HG03066 (cell line): ENCODE data around the gene MAN2C1.
A peak's percentile ranks its signal among the peaks of the same experiment; 100 is the strongest.
"Not testable (repeated sequence)": the region's sequence is repeated elsewhere in the genome, so short reads cannot be mapped to it uniquely, and the experiment has no call there.

Source experiments
- ATAC-seq: cut with Tn5 transposase; IDR thresholded peaks from one replicate; pipeline ENCODE4 v1.9.1; 2021; ENCODE audit warnings: low read depth; ENCODE audit not compliant: unreplicated experiment

The MAN2C1 gene

DNA sequence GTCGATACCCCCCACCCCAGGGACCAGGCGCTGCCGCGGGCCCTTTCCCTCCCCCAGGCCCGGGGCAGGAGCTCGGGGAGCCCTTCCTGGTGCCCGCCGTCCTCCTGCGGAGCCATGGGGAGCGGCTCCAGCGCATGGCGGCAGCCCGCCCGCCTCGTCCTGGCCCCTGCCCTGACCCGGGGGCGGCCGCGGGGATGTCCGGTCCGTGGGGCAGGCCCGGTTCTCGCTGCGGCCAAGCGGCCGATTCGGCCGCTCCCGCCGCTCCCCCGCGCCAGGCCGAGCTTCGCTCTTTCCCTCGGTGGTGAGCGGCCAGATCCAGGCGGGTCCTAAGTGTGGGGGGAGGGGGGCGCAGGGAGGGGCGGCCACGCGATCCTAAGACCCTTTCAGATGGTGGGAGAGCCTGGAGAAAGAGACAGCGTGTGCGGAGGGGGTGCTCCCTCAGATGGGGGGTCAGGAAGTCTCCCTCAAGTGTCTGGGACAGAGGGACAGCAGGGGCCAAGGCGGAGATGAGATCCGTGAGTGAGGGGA, 20.3 kb downstream of the MAN2C1 start:
- ATAC-seq = no peak

DNA sequence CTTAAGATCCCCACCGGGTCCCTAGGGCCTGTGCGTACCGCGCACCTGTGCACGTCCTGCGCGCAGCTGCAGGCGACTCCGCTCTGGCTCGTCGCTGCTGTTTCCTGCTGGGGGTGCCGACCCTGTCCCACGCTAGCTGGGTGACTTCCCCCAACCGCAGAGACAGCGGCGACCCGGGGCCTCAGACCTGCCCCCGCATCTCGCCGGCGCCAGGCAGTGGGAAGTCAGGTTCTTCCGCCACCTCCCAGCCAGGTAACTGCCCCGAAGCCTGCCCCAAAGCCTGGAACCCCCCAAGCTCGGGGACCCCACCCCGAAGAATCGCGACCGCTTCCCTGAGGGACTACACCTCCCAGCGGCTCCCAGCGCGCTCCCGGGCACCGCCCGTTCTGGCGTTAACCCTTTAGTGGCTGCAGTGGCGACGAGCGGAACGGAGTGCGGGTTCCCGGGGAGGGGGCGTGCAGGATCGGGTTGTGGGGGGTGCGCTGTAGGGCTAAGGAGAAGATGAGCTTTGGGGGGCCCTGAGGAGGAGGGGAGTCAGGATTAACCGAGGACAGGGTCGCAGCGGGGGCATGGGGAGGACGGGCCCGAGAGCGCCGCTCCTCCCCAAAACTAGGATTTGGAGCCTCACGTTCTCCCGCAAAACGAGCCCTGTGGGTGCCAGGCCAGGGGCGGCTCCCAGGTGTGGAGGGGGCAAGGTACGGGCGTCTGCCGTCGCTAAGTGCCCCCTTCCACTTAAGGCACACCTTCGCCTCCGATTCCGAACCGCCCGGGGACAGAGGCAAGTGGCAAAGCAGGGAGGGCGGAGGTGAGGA, 21.0 kb downstream of the MAN2C1 start:
- peak; percentile 42 for ATAC-seq

DNA sequence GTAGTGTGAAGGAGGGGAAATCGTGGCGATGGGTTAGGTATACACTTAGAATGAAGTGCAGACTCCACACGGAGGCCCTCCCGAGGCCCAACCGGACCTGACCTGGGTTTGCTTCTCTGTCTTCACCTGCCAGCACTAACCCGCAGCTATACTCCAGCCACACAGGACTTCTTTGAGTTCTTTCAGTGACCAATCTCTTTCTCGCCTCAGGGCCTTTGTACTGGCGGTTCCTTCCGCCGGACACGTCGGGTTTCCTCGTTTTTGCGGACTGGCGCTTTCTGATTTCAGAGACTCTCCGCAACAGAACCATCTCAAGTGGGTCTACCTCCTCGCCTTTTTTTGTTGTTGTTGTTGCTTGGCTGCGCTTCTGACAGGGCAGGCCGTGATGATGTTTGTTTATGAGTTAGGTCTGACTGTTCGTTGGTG, 21.6 kb downstream of the MAN2C1 start, which contains the start of gene NEIL1:
Gene NEIL1, plus strand, starts transcription at position 244 of the 426 bp plus-strand sequence. CDS start 1,867 bp downstream, outside the sequence.
- ATAC-seq = no peak

DNA sequence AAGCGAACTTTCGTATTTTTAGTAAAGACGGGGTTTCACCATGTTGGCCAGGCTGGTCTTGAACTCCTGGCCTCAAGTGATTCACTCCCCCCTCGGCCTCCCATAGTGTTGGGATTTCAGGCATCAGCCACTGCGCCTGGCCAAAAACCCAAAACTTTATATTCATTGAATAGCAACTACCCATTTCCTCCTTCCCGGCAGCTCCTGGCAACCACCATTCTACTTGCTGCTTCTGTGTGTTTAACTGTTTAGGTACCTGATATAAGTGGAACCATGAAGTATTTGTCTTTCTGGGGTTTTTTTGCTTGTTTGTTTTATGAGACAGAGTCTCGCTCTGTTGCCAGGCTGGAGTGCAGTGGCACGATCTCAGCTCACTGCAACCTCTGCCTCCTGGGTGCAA, 24.5 kb downstream of the MAN2C1 start:
- ATAC-seq = not testable (repeated sequence)

DNA sequence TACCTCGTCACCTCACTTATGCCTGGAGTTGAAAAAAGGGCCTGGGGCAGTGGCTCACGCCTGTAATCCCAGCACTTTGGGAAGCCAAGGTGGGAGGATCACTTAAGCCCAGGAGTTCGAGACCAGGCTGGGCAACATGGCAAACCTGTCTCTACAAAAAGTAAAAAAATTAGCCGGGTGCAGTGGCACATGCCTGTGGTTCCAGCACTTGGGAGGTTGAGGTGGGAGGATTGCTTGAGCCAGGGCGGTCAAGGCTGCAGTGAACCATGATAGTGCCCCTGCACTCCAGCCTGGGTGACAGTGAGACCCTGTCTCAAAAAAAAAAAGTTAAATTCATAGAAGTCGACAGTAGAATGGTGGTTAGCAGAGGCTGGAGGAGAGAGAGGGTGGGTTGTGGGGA, 26.2 kb downstream of the MAN2C1 start:
- no peak for ATAC-seq

DNA sequence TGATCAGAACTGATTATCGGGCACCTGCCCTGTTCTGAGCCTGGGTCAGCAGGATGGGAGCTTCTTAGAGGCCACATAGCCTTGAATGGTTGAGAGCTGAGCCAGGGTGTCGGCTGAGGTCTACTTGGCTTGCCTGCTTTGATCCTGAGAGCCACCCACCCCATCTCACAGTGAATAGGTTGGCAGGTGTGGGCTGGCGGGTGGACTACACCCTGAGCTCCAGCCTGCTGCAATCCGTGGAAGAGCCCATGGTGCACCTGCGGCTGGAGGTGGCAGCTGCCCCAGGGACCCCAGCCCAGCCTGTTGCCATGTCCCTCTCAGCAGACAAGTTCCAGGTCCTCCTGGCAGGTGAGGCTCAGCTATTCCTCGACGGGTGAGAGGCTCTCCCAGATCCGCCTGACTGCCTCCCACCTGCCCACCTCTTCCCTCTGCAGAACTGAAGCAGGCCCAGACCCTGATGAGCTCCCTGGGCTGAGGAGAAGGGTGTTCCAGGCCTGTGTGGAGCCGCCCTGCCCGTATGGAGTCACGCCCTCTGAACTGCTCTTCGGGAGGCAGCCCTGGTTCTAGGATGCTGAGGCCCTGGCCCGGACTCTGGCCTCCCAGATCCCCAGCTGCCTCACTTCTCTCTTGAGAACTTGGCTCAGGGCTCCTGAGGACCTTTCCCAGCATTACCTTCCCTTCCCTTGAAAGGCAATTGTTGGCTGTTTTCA, 28.7 kb downstream of the MAN2C1 start:
- ATAC-seq = no peak

DNA sequence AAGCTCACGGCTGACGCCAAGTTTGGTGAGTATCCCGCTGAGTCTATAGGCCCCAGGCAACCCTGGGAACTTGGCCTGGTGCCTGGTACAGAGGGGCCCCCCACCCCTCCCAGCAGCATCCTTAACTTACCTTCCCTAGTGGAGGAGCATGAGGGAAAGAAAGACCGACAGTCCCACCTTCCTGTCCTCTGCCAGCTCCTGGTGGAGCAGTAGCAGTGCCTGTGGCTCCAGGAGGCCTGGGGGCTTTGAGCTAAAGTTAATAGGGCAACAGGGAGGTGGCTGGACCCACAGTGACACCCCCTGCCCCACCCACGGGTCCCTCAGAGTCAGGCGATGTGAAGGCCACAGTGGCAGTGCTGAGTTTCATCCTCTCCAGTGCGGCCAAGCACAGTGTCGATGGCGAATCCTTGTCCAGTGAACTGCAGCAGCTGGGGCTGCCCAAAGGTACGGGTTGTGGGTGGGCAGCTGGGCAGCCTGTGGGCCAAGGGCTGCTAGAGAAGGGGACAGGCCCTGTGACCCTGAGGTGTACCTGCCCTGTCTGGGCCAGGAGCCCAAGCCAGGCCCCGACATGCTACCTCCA, 29.7 kb downstream of the MAN2C1 start:
- ATAC-seq = no peak

DNA sequence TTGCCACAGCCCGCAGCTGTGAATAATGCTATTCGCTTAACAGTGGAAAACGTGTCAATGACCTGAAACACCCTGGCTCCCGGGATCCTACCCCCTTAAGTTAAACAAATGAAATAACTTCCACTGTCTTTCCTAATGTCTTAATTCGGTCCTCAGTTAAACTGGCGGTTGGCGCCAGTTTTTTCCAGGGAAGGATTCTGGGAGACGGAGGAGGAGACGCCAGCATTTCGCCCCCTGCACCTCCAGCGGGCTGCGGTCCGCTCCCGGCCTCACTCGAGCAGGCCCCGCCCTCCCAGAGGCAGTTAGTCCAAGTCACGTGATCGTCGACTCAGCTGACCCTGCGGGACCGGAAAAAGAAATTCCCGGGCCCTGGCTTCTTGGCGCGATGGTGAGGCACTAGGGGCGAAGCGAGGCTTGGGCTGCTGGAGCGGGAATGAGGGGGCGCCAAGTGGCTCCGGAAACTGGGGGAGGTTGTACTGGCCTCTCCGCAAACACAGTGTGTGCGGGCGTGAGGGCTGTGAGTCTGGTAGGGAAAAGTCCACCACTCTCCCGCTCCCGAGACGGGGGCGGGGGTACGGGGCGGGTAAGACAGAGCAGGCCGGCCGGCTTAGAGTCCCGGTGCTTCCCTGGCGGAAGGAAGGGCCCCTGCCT, 32.6 kb downstream of the MAN2C1 start, which contains the start of gene COMMD4:
Gene COMMD4, plus strand, starts transcription at position 359 of the 651 bp plus-strand sequence. Its CDS starts 27 bp downstream, at position 386.
- no peak for ATAC-seq

DNA sequence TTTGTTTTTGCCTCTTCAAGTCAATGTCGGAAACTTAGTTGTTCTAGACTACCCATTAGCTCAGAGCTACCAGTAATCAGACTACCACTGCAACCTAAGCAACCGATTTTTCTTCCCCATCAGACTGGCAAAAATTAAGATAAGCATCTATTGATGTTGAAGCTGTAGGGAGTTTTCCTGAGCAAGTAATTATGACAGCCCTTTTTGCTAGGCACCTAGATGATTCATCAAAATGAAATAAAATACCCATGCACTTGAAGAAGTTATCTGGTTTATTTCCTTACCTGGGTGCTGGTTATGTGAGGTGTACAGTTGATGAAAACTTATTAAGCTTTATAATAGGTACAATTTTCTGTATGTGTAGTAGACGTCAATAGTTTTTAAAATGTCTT, 33.1 kb downstream of the MAN2C1 start:
- ATAC-seq = no peak

DNA sequence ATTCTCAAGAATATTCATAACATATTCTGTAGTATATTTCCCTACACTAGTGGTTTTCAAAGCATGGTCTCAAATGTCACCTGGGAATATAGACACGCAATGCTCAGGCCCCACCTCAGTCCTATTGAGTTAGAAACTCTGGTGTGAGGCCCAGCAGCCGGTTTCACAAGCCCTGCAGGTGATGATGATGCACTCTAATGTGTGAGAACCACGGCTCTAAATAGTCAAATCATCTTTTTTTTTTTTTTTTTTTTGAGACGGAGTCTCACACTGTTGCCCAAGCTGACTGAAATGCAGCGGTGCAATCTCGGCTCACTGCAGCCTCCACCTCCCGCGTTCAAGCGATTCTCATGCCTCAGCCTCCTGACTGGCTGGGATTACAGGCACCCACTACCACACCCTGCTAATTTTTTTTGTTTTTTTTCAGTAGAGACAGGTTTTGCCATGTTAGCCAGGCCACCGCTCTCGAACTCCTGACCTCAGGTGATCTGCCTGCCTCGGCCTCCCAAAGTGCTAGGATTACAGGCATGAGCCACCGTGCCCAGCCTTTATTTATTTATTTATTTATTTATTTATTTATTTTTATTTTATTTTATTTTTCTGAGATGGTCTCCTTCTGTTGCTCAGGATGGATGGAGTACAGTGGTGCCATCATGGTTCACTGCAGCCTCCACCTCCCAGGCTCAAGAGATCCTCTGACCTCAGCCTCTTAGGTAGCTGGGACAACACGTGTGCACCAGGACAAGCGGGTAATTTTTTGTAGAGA, 34.6 kb downstream of the MAN2C1 start:
- ATAC-seq = not testable (repeated sequence)

DNA sequence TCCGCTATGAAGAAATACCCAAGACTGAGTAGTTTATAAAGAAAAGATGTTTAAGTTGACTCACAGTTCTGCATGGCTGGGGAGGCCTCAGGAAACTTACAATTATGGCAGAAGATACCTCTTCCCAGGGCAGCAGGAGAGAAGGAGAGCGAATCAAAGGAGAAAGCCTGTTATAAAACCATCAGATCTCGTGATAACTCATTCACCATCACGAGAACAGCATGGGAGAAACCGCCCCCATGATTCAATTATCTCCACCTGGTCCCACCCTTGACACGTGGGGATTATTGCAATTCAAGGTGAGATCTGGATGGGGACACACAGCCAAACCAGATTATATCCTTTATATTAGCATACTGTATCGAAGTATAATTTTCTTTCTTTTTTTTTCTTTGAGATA, 36.3 kb downstream of the MAN2C1 start:
- not testable (repeated sequence) for ATAC-seq

DNA sequence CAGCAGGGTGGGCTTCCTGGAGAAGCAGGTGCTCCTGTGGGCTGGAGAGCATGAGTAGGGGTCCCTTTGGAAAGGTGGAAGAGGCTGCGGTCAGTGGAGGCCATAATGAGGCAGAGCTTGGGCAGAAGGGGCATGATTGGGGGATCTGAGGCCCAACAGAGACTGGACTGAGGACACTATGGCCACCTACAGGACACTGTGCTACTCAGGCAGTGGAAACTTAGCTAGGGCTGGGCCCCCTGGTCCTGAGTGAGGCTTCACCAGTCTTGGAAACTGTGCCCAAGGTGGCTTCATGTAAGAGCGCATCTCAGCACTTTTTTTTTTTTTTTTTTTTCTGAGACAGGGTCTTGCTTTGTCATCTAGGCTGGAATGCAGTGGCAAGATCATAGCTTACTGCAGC, 38.8 kb downstream of the MAN2C1 start:
- no peak for ATAC-seq

DNA sequence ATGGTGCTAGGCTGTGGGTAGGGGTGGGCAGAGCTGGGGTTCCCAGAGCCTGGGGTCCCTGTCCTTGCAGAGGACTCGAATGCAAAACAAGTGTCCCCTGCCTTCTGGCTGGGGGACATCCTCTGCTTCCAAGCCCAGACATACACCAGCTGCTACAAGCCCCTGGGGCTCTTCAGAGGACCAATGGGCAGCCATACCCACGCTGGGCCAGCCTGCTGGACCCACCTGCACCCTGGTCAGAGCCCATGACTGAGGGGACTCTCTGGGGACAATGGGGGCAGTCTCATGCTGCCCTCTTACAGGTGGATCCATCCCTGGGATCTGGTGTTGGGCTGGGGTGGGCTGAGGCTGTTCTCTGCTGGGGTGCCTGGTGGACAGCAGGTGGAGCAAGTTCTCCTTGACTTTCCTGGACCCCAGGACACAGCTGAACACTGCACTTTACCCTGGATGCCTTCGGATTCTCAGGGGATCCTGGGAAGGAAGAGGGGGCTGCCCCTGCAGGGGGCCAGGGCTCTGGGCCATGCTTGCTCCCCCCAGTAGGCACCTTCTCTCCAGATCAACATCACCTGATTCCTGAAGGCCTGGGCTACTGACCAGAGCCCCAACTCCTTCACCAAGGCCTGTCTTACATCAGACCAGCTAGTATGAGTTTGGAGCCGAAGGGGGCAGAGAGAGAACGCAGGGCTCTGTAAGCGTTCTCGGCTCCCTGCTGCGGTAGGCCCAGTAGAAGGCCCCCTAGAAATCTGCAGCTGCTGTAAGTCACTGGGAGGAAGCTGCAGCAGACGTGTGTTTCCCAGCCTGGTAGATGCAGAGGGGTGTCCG, 39.7 kb downstream of the MAN2C1 start:
- ATAC-seq = no peak

DNA sequence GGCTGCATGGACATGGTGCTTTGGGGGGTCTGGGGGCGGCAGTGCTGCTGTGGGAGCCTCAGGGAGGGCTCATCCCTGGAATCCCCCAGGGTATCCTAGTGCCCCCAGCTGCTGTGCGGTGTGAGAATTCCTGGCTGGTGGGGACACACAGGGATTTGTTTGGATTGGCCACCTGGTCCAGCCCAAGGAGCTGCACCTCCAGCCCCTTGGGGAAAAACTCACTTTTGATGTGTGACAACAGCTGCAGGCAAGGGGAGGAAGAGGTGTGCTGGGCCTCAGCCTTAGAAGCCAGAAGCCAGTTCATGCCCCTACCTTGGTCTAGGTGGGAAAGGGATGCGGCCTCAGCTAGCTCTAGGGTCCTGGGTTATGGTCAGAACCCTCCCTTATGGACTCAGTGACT, 40.9 kb downstream of the MAN2C1 start:
- no peak for ATAC-seq

DNA sequence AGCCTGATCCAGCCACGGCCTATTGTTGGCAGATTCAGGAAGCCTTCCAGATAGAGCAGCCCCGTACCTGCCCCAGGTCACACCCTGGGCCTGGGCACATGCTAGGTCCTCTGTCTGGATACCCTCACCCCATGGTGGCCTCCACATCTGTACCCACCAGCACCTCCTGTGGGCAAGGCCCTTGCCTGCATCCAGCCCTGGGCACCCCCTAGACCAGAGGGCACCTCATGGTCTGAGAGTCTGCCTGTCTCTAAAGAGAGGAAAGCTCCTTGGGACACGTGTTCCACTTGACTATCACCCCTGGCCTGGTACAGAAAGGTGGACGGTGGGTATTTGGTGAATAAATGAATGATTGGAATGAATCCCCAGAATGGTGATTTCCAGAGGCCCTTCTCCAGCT, 41.4 kb downstream of the MAN2C1 start:
- no peak for ATAC-seq

DNA sequence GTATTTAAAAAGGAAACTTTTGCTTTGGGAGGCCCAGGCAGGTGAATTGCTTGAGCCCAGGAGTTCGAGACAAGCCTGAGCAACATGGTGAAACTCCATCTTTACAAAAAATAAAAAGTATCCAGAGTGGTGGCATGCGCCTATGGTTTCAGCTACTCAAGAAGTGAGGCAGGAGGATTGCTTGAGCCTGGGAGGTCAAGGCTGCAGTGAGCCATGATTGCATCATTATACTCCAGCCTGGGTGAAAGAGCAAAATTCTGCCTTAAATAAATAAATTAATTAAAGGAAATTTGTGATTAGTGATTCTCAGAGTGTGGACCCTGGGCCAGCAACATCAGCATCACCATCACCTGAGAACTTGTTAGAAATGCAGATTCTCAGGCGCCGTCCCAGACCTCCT, 42.5 kb downstream of the MAN2C1 start:
- ATAC-seq = no peak

DNA sequence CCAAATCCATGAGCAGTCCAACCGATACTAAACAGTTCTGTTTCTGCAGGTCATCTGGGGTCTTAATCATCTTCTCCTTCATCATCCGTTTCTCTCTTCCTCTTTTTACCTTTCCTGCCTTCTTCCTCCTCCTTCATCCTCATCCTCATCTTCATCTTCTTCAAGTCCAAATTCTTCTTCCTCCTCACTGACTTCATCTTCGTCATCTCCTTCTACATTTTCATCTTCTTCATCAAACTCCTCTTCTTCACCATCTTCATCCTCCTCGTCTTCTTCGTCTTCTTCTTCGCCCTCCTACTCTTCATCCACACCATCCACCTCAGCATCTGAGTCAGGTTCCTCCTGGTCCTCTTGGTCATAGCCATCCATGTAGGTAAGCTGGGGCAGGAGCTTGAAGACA, 46.7 kb downstream of the MAN2C1 start:
- no peak for ATAC-seq

DNA sequence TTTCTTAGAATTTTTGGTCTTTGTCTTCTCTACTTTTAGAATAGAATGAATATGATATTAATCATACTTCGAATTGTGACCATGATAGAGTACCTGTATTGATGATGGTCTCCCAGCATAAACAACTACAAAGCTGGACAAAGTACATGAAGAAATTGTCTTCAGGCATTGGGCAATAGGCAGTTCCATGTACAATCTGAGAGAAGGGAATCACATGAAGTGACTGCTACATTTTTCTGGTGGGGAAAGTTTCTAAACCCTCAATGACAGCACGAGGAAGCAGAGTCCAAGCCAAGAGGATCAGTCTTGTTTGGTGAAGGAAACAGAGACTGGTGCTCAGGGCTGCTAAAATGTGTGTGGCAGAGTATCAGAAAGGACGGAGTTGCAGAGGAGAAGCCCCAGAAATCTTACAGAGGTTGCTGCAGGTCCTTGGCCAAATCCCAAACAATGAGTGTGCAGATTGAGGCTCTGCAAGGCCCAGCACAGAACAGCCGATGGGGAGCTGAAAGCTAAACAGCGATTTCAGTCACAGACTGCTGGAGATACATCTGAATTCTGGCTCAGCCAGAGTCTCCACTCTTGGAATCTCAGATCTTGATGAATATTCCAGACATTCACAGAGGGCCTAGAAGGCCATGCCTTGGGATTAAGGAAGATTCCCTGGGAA, 49.0 kb downstream of the MAN2C1 start:
- ATAC-seq = not testable (repeated sequence)
